Neutrophil (primary cell): ENCODE results near the gene TOX2.

Experiments used
- H3K27ac ChIP-seq: fragments of 200-600 bp; sonication (generic); 2 replicates; pipeline ENCODE4 v1.5.1; 2016; ENCODE audit warnings: mild to moderate bottlenecking, moderate library complexity
- H3K27me3 ChIP-seq: fragments of 200-600 bp; sonication (generic); 2 replicates; pipeline ENCODE4 v1.6.0; 2016; ENCODE audit warnings: mild to moderate bottlenecking
- H3K36me3 ChIP-seq: fragments of 200-600 bp; sonication (generic); 2 replicates; pipeline ENCODE4 v1.5.1; 2017
- H3K4me1 ChIP-seq, 2 experiments: fragments of 200-600 bp in 1 of 2; sonication (generic) in 1 of 2; 1 replicate in 1 of 2; 2 replicates in 1 of 2; pipeline versions ENCODE4 v1.5.1 to v1.6.1; 2013 to 2016; ENCODE audit warnings: low read depth in 1 of 2, low read length in 1 of 2, mild to moderate bottlenecking in 1 of 2, moderate library complexity in 1 of 2; ENCODE audit not compliant: control insufficient read depth in 1 of 2, insufficient read depth in 1 of 2
- H3K4me3 ChIP-seq, 2 experiments: fragments of 200-600 bp in 1 of 2; sonication (generic) in 1 of 2; 1 replicate in 1 of 2; 2 replicates in 1 of 2; pipeline ENCODE4 v1.5.1; 2013 to 2016; ENCODE audit warnings: low read depth in 1 of 2, low read length in 1 of 2, mild to moderate bottlenecking in 1 of 2, moderate library complexity in 1 of 2
- H3K9me3 ChIP-seq: fragments of 200-600 bp; sonication (generic); 2 replicates; pipeline ENCODE4 v1.5.1; 2016
- CTCF ChIP-seq: fragments of 200-600 bp; sonication (generic); IDR thresholded peaks from 2 replicates; pipeline ENCODE4 v1.5.1; 2016; ENCODE audit warnings: antibody characterized with exemption

Gene TOX2

GRCh38 chr20:43949248-43949647 is 34.6 kb downstream of the TOX2 start:
- Histone ChIP-seq H3K4me1 (peaks cover 6 to 26% of the 10 kb centered on the region in 2 experiments), H3K27me3 (peaks cover 14% of the 10 kb centered on the region), H3K27ac (peak overlapping the region; percentile 71), H3K4me3 (no peak overlapping the region), H3K9me3 (no peaks in the 10 kb centered on the region), H3K36me3 (no peaks in the 10 kb centered on the region)
- TF ChIP-seq CTCF, result no peak

GRCh38 chr20:43949741-43950618 is 35.3 kb downstream of the TOX2 start:
- no peaks in the 10 kb centered on the region for H3K36me3 ChIP-seq
- peak overlapping the region; percentile 71 for H3K27ac ChIP-seq
- peaks cover 9 to 28% of the 10 kb centered on the region in 2 experiments for H3K4me1 ChIP-seq
- peak overlapping the region in 1 of 2 experiments; percentile 32 for H3K4me3 ChIP-seq
- no peak for TF ChIP-seq CTCF
- no peaks in the 10 kb centered on the region for H3K9me3 ChIP-seq
- peaks cover 14% of the 10 kb centered on the region for H3K27me3 ChIP-seq

- no peak overlapping the region for H3K4me3 ChIP-seq
- no peak for TF ChIP-seq CTCF
- no peaks in the 10 kb centered on the region for H3K9me3 ChIP-seq
- H3K36me3 ChIP-seq, result no peaks in the 10 kb centered on the region
- no peak overlapping the region for H3K27ac ChIP-seq
- H3K27me3 ChIP-seq, result peaks cover 18% of the 10 kb centered on the region
- peaks cover 26 to 50% of the 10 kb centered on the region in 2 experiments for H3K4me1 ChIP-seq
These were observed 39.4 kb downstream of the TOX2 start for GRCh38 chr20:43953919-43954592.

GRCh38 chr20:43954704-43955061 is 40.0 kb downstream of the TOX2 start:
- TF ChIP-seq CTCF, result no peak
- peaks cover 32 to 50% of the 10 kb centered on the region in 2 experiments for H3K4me1 ChIP-seq
- H3K27me3 ChIP-seq, result peaks cover 16% of the 10 kb centered on the region
- H3K36me3 ChIP-seq, result no peaks in the 10 kb centered on the region
- H3K4me3 ChIP-seq, result peak overlapping the region in 1 of 2 experiments; percentile 40
- H3K9me3 ChIP-seq, result no peaks in the 10 kb centered on the region
- peak overlapping the region; percentile 78 for H3K27ac ChIP-seq

GRCh38 chr20:43955062-43955749 is 40.6 kb downstream of the TOX2 start:
- Histone ChIP-seq H3K36me3 (no peaks in the 10 kb centered on the region), H3K4me3 (peak overlapping the region in 1 of 2 experiments; percentile 40), H3K27me3 (peaks cover 15% of the 10 kb centered on the region), H3K4me1 (peaks cover 30 to 50% of the 10 kb centered on the region in 2 experiments), H3K27ac (peak overlapping the region; percentile 78), H3K9me3 (no peaks in the 10 kb centered on the region)
- no peak for TF ChIP-seq CTCF
